ENCODE measurements around the gene ARHGAP25.
"Not testable (repeated sequence)": the region's sequence is repeated elsewhere in the genome, so short reads cannot be mapped to it uniquely, and the experiment has no call there.

Gene ARHGAP25

DNA sequence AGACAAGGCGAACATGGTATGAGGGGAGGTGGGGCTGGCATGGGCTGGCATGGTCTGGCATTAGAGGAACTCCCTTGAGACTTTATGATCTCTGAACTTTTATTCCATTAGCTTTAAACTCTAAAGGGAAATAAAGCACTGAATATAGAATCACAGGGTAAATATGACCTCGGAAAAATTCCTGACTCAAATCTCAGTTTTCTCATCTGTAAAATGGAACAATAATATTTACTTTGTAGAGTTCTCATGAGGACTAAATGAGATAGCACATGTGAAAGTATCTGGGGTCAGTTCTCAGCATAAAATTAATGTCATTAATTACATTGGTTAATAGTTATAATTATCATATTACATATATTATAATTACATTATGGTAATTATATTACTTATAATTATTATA lies 65.9 kb downstream of the ARHGAP25 start:
- no peak for DNase-seq

DNA sequence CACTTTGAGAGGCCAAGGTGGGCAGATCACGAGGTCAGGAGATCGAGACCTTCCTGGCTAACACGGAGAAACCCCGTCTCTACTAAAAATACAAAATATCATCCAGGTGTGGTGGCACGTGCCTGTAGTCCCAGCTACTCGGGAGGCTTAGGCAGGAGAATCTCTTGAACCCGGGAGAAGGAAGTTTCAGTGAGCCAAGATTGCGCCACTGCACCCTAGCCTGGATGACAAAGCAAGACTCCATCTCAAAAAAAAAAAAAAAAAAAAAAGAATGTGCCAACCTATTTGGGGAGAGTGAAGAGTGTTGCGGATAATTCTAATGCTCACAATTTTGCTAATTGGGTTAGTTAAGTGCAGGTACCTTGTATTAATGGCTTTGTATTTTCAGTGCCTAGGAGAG lies 67.5 kb downstream of the ARHGAP25 start:
- DNase-seq, result not testable (repeated sequence)

DNA sequence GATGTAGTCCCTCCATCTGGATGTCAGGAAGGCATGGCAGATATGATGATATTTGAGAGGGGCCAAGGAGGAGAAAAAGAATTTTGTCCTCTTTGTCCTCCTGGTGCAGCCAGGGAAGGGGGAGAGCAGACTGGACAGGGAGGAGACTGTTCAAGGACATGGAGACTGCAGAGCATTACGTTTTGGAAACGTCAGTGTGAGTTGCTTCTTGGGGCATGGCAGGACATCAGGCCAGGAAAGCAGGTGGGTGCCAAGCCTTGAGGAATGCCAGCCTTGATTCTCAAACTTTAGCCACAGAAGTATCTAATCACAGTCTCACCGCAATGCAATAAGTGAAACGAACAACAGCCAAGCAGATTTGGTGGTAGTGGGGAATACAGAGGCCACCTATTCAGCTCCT lies 70.4 kb downstream of the ARHGAP25 start:
- no peak for DNase-seq

DNA sequence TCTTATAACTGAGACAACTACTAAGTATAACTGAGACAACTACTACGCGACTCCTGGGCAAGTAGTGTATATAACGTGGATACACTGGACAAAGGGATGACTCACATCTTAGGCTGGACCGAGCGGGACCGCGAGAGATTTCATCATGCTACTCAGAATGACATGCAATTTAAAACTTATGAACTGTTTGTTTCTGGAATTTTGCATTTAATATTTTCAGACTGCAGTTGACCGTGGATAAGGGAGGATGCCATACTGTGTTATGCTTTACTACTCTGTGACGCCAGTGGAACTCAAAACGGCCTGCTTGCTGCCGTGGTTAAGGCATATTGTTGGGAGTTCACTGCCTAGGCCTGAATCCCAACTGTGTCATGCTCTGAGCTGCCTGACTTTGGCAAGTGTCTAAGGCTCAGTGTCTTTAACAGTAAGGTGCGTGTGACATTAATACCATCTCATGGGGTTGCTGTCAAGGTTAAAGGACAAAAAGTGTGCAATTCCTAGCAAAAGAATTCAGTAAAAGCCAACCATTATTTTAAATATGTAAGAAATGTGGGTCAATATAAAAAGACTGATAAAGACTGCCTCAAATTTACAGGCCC lies 72.0 kb downstream of the ARHGAP25 start:
- DNase-seq, result peak; percentile 45

DNA sequence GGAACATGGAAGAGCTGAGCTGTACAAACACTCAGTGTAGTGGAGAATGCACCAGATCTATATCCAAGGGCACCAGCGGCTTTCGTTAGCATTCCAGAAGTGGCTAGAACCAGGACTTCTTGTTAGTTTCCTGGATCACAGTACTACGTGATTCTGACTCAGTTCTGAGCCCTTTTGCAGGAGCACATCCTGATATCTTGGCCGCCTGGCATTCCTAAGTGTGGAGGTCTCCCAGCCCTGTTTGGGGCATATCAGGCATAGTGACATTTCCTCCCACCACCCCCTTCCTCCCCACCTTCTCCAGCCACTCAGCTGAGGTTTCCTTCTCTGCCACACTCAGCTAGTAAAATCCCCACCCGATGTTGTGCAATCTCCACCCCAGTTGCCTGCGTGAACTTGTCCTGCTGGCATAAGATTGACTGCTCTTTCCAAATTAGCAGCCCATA lies 73.2 kb downstream of the ARHGAP25 start:
- DNase-seq, result peak; percentile 86

DNA sequence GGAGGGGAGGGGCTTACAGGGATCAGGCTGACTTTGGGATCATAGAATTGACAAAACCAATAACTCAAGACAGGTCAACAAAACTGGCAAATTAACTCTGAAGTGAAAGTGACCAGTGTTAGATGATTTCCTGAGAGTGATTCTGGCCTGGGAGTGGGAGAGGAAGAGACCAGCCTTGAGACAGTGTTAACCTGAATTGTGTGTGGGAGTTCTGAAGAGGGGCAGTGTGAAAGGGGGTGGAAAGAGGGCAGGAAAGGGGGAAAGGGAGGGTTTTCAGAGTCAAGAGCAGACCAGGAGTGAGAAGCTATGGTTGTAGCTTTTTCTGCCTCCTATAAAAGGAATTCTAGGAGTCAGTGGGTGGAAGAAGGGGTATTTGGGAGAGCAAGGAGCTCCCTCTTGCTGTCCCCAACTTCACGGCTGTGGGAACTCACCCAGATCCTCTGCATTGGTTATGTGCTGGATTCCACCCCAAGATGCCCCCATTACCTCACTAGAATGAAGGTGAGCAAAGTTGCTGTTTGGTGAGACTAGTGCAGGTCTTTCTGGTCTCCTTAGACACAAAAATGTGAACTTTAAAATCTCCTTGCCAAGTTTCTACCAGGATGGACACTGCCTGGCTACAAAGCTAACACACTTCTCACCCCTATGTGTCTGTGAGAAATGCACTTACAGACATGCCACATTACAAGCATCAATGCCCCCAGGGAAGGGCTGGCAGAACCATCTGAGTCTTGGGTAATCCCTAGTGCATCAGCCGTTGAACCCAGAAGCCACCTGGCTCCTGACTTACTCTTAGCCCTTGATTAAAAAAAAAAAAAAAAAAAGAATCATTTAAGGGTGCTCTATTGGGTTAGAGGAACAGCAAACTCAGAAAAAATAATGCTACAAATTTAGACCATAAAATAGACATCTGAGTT lies 75.0 kb downstream of the ARHGAP25 start:
- DNase-seq, result no peak

DNA sequence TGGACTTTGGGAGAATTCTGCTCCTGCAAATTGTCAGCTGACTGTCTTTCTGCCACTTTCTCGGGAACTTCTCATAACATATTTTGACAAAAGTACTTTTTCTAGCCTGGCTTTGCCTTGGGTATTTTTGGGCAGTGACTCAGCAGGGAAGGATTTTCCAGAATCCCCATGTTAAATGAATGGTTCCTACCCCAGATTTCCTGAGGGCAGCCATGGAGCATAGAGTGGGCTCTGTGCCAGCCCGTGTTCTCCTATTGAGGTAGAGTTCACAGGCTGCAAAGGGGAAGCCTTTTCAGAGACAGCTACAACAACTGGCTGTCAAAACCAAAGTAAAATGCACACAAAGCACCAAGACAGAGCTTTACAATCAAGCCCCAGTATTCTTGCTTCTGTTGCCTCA lies 76.8 kb downstream of the ARHGAP25 start:
- DNase-seq, result no peak

DNA sequence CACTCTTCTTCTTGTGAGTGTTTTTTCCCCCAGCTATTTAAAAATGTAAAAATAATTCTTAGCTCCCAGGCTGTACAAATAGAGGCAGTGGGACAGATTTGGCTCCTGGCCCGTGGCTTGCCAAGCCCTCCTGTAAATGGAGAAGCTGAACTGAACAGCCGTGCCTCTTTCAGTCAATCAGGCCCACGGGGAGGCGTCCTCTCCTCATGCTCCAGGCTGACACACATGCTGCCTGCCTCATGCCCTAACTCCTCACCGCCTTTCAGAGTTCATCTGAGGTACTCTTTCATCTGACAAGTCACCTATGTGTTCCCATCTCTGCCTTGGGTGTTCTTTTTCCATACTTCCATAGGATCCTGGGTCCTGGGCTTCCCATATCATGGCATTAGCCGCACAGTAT lies 77.6 kb downstream of the ARHGAP25 start:
- no peak for DNase-seq

DNA sequence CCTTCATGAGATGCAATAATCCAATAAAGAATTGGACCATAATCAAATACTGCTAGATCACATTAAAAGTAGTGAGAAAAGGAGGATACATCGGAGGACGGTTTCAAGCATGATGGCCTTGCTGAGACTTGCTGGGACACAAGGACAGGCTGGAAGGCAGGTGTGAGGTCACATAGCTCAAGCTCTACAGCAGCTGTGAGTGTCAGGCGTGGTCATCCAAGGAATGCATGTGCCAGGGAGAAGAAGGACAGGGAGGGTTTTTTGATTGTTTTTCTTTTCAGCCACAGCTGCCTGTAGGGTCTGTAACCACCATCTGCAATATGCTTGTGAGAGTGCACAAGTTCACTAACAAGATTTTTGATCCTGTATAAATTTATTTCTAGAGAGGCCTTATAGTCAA lies 79.0 kb downstream of the ARHGAP25 start:
- no peak for DNase-seq

DNA sequence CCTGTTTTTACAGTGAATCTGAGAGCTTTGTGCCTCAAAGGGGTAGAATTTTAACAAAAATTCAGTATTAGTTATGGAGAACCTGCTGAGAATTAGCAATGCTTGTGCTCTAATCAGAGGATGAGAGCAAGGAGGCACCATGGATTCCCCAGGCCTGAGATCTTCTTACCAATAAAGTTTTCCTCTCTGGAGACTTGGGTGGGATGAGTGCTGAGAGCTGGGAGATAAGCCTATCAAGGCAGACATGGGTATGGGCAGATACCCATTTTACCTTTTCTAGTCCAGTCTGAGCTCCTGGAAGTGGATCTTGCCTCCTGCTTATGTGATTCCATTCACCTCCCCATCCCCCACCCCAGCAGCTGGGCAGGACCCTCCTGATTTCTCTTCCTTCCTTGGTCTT lies 82.7 kb downstream of the ARHGAP25 start:
- no peak for DNase-seq

DNA sequence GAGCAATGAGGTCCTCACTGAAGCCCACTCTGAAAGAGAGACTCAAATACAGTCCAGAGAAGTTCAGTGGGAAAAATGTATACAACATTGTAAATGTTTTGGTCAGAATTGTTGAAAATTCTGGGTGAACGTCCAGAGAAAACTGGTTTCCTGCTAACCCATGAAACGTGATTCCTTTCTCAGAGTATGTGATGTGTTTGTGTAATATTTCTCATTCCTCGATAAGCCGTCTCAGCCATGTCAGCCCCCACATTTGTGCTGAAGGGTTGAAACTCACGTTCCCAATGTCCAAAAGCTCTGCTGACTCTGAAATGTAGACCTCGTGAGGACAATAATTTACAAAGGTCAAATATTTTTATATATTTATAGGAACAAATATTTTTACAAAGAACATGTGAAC lies 84.9 kb downstream of the ARHGAP25 start:
- no peak for DNase-seq

DNA sequence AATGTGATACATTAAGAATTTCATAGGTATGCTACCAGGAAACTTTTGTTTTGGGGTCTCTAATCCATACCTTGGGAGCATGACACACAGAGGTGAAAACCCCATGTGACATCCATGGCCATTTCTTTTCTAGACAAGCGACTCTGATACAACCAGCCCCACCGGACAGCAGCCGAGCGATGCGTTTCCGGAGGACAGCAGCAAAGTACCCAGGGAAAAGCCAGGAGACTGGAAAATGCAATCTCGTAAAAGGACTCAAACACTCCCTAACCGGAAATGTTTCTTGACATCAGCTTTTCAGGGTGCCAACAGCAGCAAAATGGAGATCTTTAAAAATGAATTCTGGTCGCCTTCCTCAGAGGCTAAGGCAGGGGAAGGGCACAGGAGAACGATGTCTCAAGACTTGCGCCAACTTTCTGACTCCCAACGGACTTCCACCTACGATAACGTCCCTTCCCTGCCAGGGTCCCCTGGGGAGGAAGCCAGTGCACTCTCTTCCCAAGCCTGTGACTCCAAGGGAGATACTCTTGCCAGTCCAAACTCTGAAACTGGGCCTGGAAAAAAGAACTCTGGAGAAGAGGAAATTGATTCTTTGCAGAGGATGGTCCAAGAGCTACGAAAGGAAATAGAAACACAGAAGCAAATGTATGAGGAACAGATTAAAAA lies 87.7 kb downstream of the ARHGAP25 start:
- no peak for DNase-seq

DNA sequence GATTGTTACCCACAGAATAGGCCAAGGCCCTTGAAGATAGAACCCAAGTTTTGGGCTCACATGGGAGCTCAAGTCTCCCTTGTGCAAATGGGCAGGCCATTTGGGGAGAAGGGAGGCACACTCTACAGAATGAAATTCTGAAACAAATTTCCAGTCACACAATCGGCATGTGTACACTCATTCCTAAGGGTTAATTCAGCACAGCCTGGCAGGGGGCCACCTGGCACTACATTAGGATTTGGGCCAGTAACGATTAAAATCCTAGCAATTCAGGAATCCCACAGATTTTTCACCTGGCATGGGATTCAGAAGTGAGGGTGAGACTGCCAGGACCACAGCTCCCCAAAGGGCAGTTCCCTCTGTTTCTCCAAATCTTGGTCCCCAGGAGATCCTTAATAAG lies 90.2 kb downstream of the ARHGAP25 start:
- DNase-seq, result no peak

DNA sequence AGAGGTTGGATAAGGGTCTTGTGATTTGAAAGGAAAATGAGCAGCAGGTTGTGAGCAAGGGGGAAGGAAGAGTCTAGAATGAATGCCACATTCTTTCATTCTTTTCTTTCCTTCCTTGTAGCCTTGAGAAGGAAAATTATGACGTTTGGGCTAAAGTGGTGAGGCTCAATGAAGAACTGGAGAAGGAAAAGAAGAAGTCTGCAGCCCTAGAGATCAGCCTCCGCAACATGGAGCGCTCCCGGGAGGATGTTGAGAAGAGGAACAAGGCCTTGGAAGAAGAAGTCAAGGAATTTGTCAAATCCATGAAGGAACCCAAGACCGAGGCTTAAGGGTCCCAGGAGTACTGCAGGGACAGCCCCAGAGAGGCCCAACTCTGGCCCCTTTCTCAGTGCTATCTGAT lies 91.3 kb downstream of the ARHGAP25 start:
- no peak for DNase-seq

DNA sequence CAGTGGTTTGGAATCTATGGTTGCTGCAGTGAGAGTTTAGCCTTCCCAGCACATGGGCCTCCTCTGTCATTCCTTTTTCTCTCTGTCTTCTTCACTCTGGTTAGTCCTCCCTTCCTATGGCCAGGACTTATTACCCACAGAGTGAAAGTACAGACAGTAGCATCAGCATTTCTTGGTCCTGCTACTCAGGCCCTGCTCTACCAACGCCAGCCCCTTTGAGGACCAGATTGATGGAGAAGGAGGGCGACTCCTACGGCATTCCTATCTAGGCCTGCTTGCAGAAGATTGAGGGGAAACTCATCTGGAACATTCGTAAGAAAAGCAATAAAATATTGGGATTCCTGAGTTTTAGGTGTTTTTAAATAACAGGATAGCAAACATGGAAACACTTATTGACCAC lies 93.1 kb downstream of the ARHGAP25 start:
- DNase-seq, result no peak

DNA sequence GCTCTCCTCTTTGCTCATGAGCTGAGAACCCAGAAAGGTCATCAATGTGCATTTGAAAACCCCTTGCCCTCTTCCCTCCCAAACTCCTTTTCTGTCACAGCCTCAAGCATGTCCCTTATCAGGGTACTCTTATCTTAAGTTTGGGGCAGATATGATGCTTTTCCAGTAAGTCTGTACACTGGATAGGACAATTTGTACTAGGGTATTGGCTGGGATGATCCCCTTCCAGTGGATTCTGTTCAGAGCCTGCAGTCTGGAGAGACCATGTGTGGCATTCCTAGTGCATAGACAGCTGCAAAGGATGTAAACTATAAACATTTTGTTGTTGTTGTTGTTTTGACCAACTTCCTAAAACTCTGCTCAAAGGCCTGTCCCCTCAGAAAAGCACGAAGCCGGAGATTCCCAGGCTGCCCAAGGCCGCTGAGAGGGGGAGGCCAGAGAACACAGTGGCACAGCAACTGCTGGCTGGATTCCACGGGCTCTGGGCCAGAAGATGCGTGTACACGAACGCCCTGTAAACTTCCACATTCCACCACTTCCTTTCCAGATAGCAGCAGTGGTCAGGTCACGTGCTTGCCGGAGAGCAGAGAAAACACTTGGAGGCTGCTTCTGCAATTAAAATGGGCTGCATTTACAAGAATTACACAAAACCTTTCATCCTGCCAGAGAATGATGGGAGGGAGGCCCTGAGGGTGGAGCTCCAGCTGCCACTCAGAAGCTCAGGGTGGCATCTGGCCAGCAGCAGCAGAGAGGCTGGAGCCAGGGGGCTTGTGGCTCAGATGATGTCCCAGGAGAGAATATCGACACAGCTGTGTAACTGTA lies 94.5 kb downstream of the ARHGAP25 start:
- DNase-seq, result peak; percentile 99

DNA sequence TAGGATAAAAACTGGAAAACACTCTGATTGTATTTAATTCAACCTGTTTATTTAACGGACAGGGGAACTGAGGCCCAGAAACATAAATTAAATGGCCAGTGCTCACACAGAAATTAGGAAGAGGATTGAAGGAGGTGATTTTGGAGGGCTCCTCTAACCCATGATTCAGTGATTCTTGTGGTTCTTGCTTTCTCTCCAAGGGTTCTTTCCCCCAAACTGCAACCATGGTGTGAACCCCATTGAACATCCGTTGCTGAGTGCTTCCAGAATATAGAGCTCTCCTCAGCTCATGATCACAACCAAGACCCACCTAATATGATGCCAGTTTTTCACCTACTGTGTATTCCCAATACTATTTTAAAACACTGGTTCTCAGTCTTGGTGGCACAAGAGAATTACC lies 95.1 kb downstream of the ARHGAP25 start:
- DNase-seq, result no peak

DNA sequence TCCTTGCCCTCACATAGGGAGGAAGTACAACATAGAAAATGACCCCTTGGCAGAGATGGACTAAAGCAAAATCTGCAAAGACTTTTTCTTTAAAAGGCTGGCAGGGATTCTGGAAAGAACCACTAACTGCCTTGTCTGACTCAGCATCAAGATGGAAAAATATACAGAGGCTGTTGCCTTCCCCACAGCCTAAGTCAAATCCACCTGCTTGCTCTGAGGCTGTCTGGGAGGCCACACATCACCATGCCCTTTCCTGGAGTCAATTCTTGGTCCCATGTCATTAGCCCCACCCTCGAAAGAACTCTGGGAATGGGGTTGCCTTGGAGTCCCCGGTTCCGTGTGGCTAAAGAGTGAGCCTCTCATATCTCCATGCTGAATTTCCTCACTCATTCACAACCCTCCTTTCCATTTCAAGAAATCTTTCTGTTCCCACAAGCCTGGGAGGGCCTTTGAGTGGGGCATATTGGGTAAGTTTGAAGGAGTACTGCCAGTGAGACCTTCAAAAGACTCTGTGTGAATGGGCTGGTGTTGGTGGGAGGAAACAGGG lies 97.1 kb downstream of the ARHGAP25 start:
- peak; percentile 52 for DNase-seq

DNA sequence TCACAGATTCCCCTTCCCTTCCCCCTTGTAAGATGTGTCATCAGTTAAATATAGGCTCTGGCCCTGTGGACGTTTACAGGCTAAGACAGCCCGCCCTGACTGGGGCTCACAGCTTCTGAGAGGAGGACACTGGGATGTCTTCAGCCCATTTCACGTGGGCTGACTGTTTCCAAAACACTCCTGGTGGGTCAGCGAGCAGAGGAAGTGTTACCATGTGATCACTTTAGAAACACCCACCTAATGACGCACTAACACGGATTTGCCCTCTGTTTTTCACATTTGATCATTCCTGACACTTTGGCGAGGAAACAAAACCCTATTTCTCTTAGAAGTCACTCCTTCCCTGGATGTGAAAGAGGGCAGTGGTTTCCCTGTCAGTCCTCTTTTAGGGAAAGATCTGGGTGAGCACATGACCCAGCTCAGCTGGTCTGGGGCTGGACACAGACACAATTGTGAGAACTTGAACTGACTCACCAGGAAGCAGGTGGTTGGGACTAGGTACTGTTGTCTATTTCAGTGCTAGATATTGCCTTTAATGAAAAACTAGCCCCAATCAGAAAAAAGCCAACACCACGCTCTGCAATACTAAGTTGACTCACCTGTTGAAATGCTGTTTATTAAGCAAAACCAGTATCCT lies 97.7 kb downstream of the ARHGAP25 start:
- peak; percentile 90 for DNase-seq

DNA sequence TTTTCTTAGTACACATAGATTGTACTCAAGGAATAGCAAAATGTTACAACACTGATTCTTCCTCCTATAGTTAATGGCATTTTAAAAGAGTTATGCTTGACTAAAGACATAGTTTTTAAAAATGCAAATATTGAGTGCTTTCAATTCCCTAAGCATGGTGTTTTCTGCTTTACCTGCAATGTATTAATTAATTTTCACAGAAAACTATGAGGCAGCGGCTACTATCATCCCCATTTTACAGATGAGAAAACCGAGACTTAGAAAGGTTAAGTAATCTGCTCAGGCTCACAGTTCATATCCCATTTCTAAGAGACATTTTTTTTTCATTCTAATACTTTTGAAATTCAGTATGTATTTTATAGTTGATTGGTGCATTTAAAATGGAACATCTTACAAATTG lies 98.6 kb downstream of the ARHGAP25 start:
- no peak for DNase-seq

DNA sequence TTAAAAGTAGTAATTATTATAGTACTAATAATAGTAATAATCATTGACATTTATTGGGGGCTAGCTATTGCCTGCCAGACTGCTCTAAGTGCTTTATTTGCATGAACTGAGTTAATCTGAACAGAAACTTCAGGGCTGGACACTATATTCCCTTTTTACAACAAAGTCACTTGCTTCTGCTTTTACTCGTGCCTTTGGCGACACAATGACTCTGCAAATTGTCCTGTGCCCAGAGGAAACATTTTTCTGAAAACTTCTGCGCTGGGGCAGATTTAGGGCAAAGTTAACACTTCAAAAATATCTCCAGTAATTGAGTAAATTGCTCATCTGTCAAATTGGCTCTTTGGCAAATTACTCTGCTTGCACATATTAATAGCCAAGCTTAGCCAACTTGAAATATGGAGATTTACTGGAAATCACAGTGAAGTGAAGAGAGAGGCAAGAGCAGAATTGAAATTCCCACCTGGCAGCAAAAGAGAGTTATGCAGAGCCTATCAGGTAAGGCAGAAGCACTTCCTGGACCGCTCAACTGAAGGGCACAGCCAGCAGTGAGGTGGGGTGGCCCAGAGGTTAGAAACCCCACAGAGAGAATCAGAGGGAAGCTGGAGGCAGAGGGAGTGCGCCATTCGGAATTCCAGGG lies 100.2 kb downstream of the ARHGAP25 start:
- DNase-seq, result peak; percentile 61

DNA sequence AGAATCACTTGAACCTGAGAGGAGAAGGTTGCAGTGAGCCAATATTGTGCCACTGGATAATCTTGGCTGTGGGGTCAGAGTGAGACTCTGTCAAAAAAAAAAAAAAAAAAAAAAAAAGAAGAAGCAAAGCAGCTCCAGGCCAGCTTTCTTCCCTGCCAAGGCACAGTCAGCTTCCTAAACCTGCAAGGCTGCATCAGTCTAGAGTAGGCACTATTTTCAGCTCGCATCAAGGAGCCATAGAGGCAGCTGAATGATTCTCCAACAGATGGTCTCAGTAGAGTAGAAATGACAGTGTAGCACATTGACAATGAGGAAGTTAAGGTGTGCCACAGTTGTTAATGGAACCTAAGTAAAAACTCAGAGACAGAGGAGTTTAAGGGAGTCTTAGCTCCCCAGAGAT lies 101.0 kb downstream of the ARHGAP25 start:
- DNase-seq, result peak; percentile 62
